Endothelial cell of umbilical vein (primary cell): ENCODE measurements around the gene NF1.

ENCODE experiments used
- CTCF ChIP-seq, 2 donors: IDR thresholded peaks; 1 replicate in 1 of 2; 2 replicates in 1 of 2; pipeline ENCODE4 v1.5.1; 2011; ENCODE audit warnings: low read length in 2 of 2, mild to moderate bottlenecking in 2 of 2, moderate library complexity in 2 of 2, control low read depth in 1 of 2, inconsistent platforms in 1 of 2, low read depth in 1 of 2; ENCODE audit not compliant: insufficient read depth in 1 of 2; ENCODE audit errors: extremely low read depth in 1 of 2
- EZH2 ChIP-seq: IDR thresholded peaks from 2 replicates; pipeline ENCODE4 v1.6.1; 2012; ENCODE audit warnings: borderline replicate concordance, low read depth, mild to moderate bottlenecking, moderate library complexity, low read length, inconsistent platforms; ENCODE audit not compliant: severe bottlenecking
- FOS ChIP-seq: IDR thresholded peaks from 2 replicates; pipeline ENCODE4 v1.6.1; 2011; ENCODE audit warnings: mild to moderate bottlenecking, low read length, moderate library complexity, borderline replicate concordance; ENCODE audit not compliant: insufficient read depth
- POLR2A ChIP-seq: IDR thresholded peaks from 2 replicates; pipeline ENCODE4 v1.6.1; 2012; ENCODE audit warnings: low read depth, mild to moderate bottlenecking, control low read depth, low read length
- POLR2AphosphoS5 ChIP-seq: IDR thresholded peaks from 2 replicates; pipeline ENCODE4 v1.6.1; 2012; ENCODE audit warnings: low read depth, mild to moderate bottlenecking, control low read depth, low read length, moderate library complexity; ENCODE audit not compliant: insufficient read depth

DNA sequence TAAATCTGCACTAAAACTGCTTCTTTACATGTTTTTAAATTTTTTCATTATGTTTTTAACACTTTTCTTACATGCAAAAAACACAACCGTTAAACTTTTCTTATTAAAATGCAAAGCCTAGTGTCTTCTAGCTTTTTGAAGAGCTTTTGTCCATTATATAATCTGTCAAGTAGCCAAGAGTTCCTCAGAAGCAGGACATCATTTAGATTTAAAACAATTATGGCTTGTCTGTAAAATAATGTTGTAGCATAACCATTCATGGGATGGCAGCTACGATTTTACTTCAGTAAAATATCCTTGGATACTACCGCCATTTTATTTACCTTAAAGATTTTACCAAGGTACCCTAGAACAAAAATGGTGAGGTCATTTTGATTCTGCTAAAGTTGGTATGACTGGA, 199.5 kb downstream of the NF1 start:
- TF ChIP-seq EZH2: no peak
- no peak for TF ChIP-seq FOS
- no peak for TF ChIP-seq CTCF (IDR thresholded peaks at IDR 0.05; ENCODE audit: extremely low read depth in 1 of 2, insufficient read depth in 1 of 2, low read depth in 1 of 2, low read length in 2 of 2)
- TF ChIP-seq POLR2A: no peak
- TF ChIP-seq POLR2AphosphoS5: no peak
